OCI-LY3 (cell line): ENCODE results near the gene CAPN15.

Experiments
- H2AFZ ChIP-seq: fragments of 200-600, 300-600 bp; shearing (Covaris generic); 2 replicates; pipeline ENCODE4 v1.6.0; 2014; ENCODE audit warnings: antibody characterized with exemption, low read depth, low read length
- H3K27ac ChIP-seq: fragments of 200-600, 300-600 bp; sonication (generic); 2 replicates; pipeline ENCODE4 v1.5.1; 2014; ENCODE audit warnings: mild to moderate bottlenecking, low read length, moderate library complexity, mixed read lengths
- H3K27me3 ChIP-seq: fragments of 200-600, 300-600 bp; sonication (generic); 2 replicates; pipeline ENCODE4 v1.6.1; 2014; ENCODE audit warnings: low read depth, low read length, mixed read lengths
- H3K36me3 ChIP-seq: fragments of 200-600, 300-600 bp; sonication (generic); replicated peaks from 2 replicates; pipeline ENCODE3; 2014; ENCODE audit warnings: low read depth, low read length, mixed read lengths
- H3K4me1 ChIP-seq: fragments of 300-600, 200-600 bp; sonication (generic); 2 replicates; pipeline ENCODE4 v1.6.1; 2014; ENCODE audit warnings: low read length, mixed read lengths
- H3K4me2 ChIP-seq: fragments of 200-600, 300-600 bp; sonication (generic); 2 replicates; pipeline ENCODE4 v1.6.1; 2014; ENCODE audit warnings: low read length, mixed read lengths
- H3K4me3 ChIP-seq: fragments of 300-600, 200-600 bp; sonication (generic); 2 replicates; pipeline ENCODE4 v1.5.1; 2014; ENCODE audit warnings: antibody characterized with exemption, mild to moderate bottlenecking, low read length, moderate library complexity
- H3K79me2 ChIP-seq: fragments of 300-600, 200-600 bp; shearing (Covaris generic); 2 replicates; pipeline ENCODE4 v1.6.1; 2014; ENCODE audit warnings: mild to moderate bottlenecking, low read length, mixed read lengths
- H3K9ac ChIP-seq: fragments of 300-600, 200-600 bp; shearing (Covaris generic); 2 replicates; pipeline ENCODE4 v1.6.0; 2014; ENCODE audit warnings: mild to moderate bottlenecking, low read length, moderate library complexity
- H3K9me3 ChIP-seq: fragments of 200-600, 300-600 bp; shearing (Covaris generic); 2 replicates; pipeline ENCODE4 v1.6.1; 2014; ENCODE audit warnings: low read length, mixed read lengths; ENCODE audit not compliant: insufficient read depth
- H4K20me1 ChIP-seq: fragments of 200-600, 300-600 bp; sonication (generic); 2 replicates; pipeline ENCODE4 v1.6.1; 2016; ENCODE audit warnings: low read length, mixed read lengths; ENCODE audit not compliant: insufficient read depth
- CTCF ChIP-seq: fragments of 200-600, 300-600 bp; sonication (generic); IDR thresholded peaks from 2 replicates; pipeline ENCODE4 v1.5.1; 2014; ENCODE audit warnings: antibody characterized with exemption, low read length, low read depth
- EZH2phosphoT487 ChIP-seq: fragments of 200-600 bp; shearing (Covaris generic); IDR thresholded peaks from 2 replicates; pipeline ENCODE4 v1.6.1; 2018; ENCODE audit warnings: antibody characterized with exemption, mixed run types, low read depth

Gene CAPN15

GRCh38 chr16:525123-525519 lies 2.4 kb upstream of the CAPN15 start:
- no peak for TF ChIP-seq CTCF
- no peaks in the 10 kb centered on the region for H3K9me3 ChIP-seq

GRCh38 chr16:525520-526180 lies 1.9 kb upstream of the CAPN15 start:
- Histone ChIP-seq H3K27me3 (no peaks in the 10 kb centered on the region), H3K9me3 (no peaks in the 10 kb centered on the region), H3K4me2 (peak overlapping the region; percentile 100), H2AFZ (no peak overlapping the region), H3K79me2 (peaks cover 47% of the 10 kb centered on the region), H4K20me1 (peaks cover 19% of the 10 kb centered on the region), H3K4me3 (peak overlapping the region; percentile 93), H3K27ac (peak overlapping the region; percentile 93), H3K9ac (peak overlapping the region; percentile 93), H3K4me1 (peaks cover 28% of the 10 kb centered on the region), H3K36me3 (peaks cover 12% of the 10 kb centered on the region)
- TF ChIP-seq EZH2phosphoT487 = no peak
- peak; percentile 13; the same call in 1 of the 2 replicates for TF ChIP-seq CTCF

More at GRCh38 chr16:525123-525519, 2.4 kb upstream of the CAPN15 start:
- H3K4me2 ChIP-seq = peak overlapping the region; percentile 100
- no peak overlapping the region for H2AFZ ChIP-seq
- H3K9ac ChIP-seq = peak overlapping the region; percentile 93; the same call in 1 of the 2 replicates
- H3K4me1 ChIP-seq = peaks cover 28% of the 10 kb centered on the region
- no peaks in the 10 kb centered on the region for H3K27me3 ChIP-seq
- peaks cover 11% of the 10 kb centered on the region for H3K36me3 ChIP-seq
- H4K20me1 ChIP-seq = peaks cover 14% of the 10 kb centered on the region
- peaks cover 42% of the 10 kb centered on the region for H3K79me2 ChIP-seq
- H3K27ac ChIP-seq = peak overlapping the region; percentile 93
- peak overlapping the region; percentile 93 for H3K4me3 ChIP-seq

GRCh38 chr16:526181-527014 lies 1.1 kb upstream of the CAPN15 start:
- H3K4me3 ChIP-seq = peak overlapping the region; percentile 93
- H3K79me2 ChIP-seq = peaks cover 54% of the 10 kb centered on the region
- H3K27me3 ChIP-seq = no peaks in the 10 kb centered on the region
- H3K4me2 ChIP-seq = peak overlapping the region; percentile 100
- peak overlapping the region; percentile 93 for H3K9ac ChIP-seq
- peaks cover 21% of the 10 kb centered on the region for H4K20me1 ChIP-seq
- H3K4me1 ChIP-seq = peaks cover 28% of the 10 kb centered on the region
- H2AFZ ChIP-seq = no peak overlapping the region
- TF ChIP-seq EZH2phosphoT487 (no peak), CTCF (no peak)
- peaks cover 12% of the 10 kb centered on the region for H3K36me3 ChIP-seq
- peak overlapping the region; percentile 93 for H3K27ac ChIP-seq
- H3K9me3 ChIP-seq = no peaks in the 10 kb centered on the region
